Body of pancreas (tissue), 4 donors: ENCODE data around the gene E4F1. TPM values are rescaled to one million over a fixed set of nuclear protein-coding genes. Genes with fewer than 3 reads are reported as not detected.

Experiments used
- ATAC-seq: fragments of 150-250 bp; one replicate; pipeline ENCODE4 v1.9.1; 2016
- DNase-seq, 4 donors: peaks; one replicate each; pipeline ENCODE4 v3.0.0-alpha.2; 2019
- H3K27ac ChIP-seq, 4 donors: fragments of 200-600 bp; sonication (generic); 1 replicate in 3 of 4; 2 replicates in 1 of 4; pipeline versions ENCODE4 v1.5.1 to v1.6.1; 2016 to 2019; ENCODE audit warnings: mild to moderate bottlenecking in 1 of 4, mixed read lengths in 1 of 4, moderate library complexity in 1 of 4
- H3K27me3 ChIP-seq, 2 donors: fragments of 200-600 bp; sonication (generic); one replicate each; pipeline ENCODE4 v1.6.0; 2016; ENCODE audit warnings: mild to moderate bottlenecking in 1 of 2
- H3K36me3 ChIP-seq, 2 donors: fragments of 200-600 bp; sonication (generic); replicated peaks in 1 of 2; 2 replicates each; pipeline ENCODE4 v1.5.1; 2016; ENCODE audit warnings: low read depth in 2 of 2; ENCODE audit not compliant: insufficient read depth in 1 of 2
- H3K4me1 ChIP-seq: fragments of 200-600 bp; sonication (generic); one replicate; pipeline ENCODE4 v1.6.0; 2016
- H3K4me3 ChIP-seq, 2 donors: fragments of 200-600 bp; sonication (generic); 1 replicate in 1 of 2; 2 replicates in 1 of 2; pipeline ENCODE4 v1.5.1; 2016 to 2019
- H3K9me3 ChIP-seq, 3 donors: fragments of 200-600 bp; sonication (generic); 1 replicate in 2 of 3; 2 replicates in 1 of 3; pipeline ENCODE4 v1.5.1; 2016
- CTCF ChIP-seq, 7 experiments: fragments of 450-650 bp in 4 of 7; fragments of 200-600 bp in 3 of 7; sonication (generic) in 3 of 7; IDR thresholded peaks; one replicate each; pipeline ENCODE4 v1.5.1; 2016 to 2019; ENCODE audit warnings: antibody characterized with exemption in 7 of 7
- POLR2A ChIP-seq, 3 donors: fragments of 450-650 bp; IDR thresholded peaks; one replicate each; pipeline ENCODE4 v1.6.1; 2016; ENCODE audit warnings: antibody characterized with exemption in 3 of 3, mild to moderate bottlenecking in 2 of 3
- WGBS, 2 donors: methylation state at CpG; one replicate each; pipeline ENCODE4 v1.1.5; 2017; 5-methylcytosine and 5-hydroxymethylcytosine counted together
- intact Hi-C: fragments of 100-400 bp; cut with DNase I; formaldehyde crosslinking; loops from one replicate; pipeline ENCODE4 v1.15.1; 2023
- total RNA-seq, 2 donors: library from RNA; depleted of rRNA; stranded (reverse); fragments of >200 nt; gene quantifications; one replicate each; pipeline ENCODE4 v1.1.0, GENCODE V29; 2016

Gene E4F1
- total RNA-seq, 2 donors from 2014 or later, result 22.3 to 48.1 TPM

- Histone ChIP-seq H3K27ac (no peak overlapping the region), H3K27me3 (peaks cover 0 to 5% of the 10 kb centered on the region in 2 donors), H3K36me3 (peaks cover 8 to 24% of the 10 kb centered on the region in 2 donors), H3K4me1 (peaks cover 23% of the 10 kb centered on the region), H3K4me3 (no peak overlapping the region), H3K9me3 (no peaks in the 10 kb centered on the region)
- TF ChIP-seq CTCF (IDR thresholded peaks at IDR 0.05) (no peak), POLR2A (IDR thresholded peaks at IDR 0.05) (no peak)
- ATAC-seq, result no peak
- WGBS, 2 donors, result 90% methylated on average over 20 of the region's 28 CpGs; no CpG with 5 or more reads in 1 of the 2 donors
- DNase-seq, result no peak
- intact Hi-C loops, result no loop called here
Measured at GRCh38 chr16:2235234-2235651, 11.9 kb downstream of the E4F1 start.

GRCh38 chr16:2235695-2236336 is 12.4 kb downstream of the E4F1 start:
- no peak for ATAC-seq

GRCh38 chr16:2236337-2237101 is 13.1 kb downstream of the E4F1 start, which contains the start of gene DNASE1L2:
Gene DNASE1L2, plus strand, starts transcription at chr16:2236444. Its CDS starts 373 bp downstream, at chr16:2236817.
- Histone ChIP-seq H3K27ac (no peak within 1 kb of the TSS), H3K4me3 (no peak within 1 kb of the TSS), H3K9me3 (no peaks in the 10 kb centered on the region), H3K4me1 (peaks cover 23% of the 10 kb centered on the region), H3K27me3 (peaks cover 0 to 5% of the 10 kb centered on the region in 2 donors), H3K36me3 (peaks cover 8 to 21% of the 10 kb centered on the region in 2 donors)
- ATAC-seq (peak; percentile 21), DNase-seq (peak in 1 of 4 donors; percentile 41)
- intact Hi-C loops, result no loop called here
- TF ChIP-seq POLR2A (IDR thresholded peaks at IDR 0.05), result no peak
- WGBS, 2 donors, result 4% methylated on average over 32 of the region's 64 CpGs; no CpG with 5 or more reads in 1 of the 2 donors

More at GRCh38 chr16:2235695-2236336, 12.4 kb downstream of the E4F1 start:
- intact Hi-C loops, result no loop called here
- TF ChIP-seq CTCF (IDR thresholded peaks at IDR 0.05), result no peak
- TF ChIP-seq POLR2A (IDR thresholded peaks at IDR 0.05), result no peak
- 76 to 82% methylated on average over 7 to 19 of the region's 19 CpGs for WGBS, 2 donors
- no peak for DNase-seq
- peaks cover 0 to 5% of the 10 kb centered on the region in 2 donors for H3K27me3 ChIP-seq
- H3K9me3 ChIP-seq, result no peaks in the 10 kb centered on the region
- peaks cover 8 to 24% of the 10 kb centered on the region in 2 donors for H3K36me3 ChIP-seq
- no peak overlapping the region for H3K27ac ChIP-seq
- H3K4me1 ChIP-seq, result peaks cover 23% of the 10 kb centered on the region
- H3K4me3 ChIP-seq, result no peak overlapping the region

- H3K9me3 ChIP-seq, result no peaks in the 10 kb centered on the region
- ATAC-seq, result no peak
- intact Hi-C loops, result no loop called here
- H3K4me3 ChIP-seq, result no peak overlapping the region
- DNase-seq, result no peak
- peaks cover 8 to 18% of the 10 kb centered on the region in 2 donors for H3K36me3 ChIP-seq
- 6 to 13% methylated on average over 7 to 37 of the region's 40 CpGs for WGBS, 2 donors
- H3K27ac ChIP-seq, result no peak overlapping the region
- peaks cover 23% of the 10 kb centered on the region for H3K4me1 ChIP-seq
- peaks cover 0 to 5% of the 10 kb centered on the region in 2 donors for H3K27me3 ChIP-seq
- TF ChIP-seq CTCF (IDR thresholded peaks at IDR 0.05) (no peak), POLR2A (IDR thresholded peaks at IDR 0.05) (no peak)
Measured at GRCh38 chr16:2237102-2237482, 13.7 kb downstream of the E4F1 start.

- Histone ChIP-seq H3K27me3 (peaks cover 0 to 5% of the 10 kb centered on the region in 2 donors), H3K27ac (no peak overlapping the region), H3K9me3 (no peaks in the 10 kb centered on the region), H3K4me1 (peaks cover 23% of the 10 kb centered on the region), H3K36me3 (peaks cover 10 to 19% of the 10 kb centered on the region in 2 donors), H3K4me3 (no peak overlapping the region)
- intact Hi-C loops, result no loop called here
- peak; percentile 8 for ATAC-seq
- no peak for TF ChIP-seq CTCF (IDR thresholded peaks at IDR 0.05)
- TF ChIP-seq POLR2A (IDR thresholded peaks at IDR 0.05), result no peak
- 9 to 23% methylated on average over 11 to 65 of the region's 65 CpGs for WGBS, 2 donors
- no peak for DNase-seq
Measured at GRCh38 chr16:2237493-2238149, 14.2 kb downstream of the E4F1 start.
